Gastrocnemius medialis (tissue), 4 donors: ENCODE measurements around the gene ATP11A. TPM values are rescaled to one million over a fixed set of nuclear protein-coding genes. Genes with fewer than 3 reads are reported as not detected.

ENCODE experiments used
- ATAC-seq, 2 donors: fragments of 150-250 bp; one replicate each; pipeline ENCODE4 v1.9.1; 2016
- DNase-seq, 2 donors: peaks; one replicate each; pipeline ENCODE4 v3.0.0-alpha.2; 2019
- H3K27ac ChIP-seq, 4 donors: fragments of 200-600 bp; sonication (generic); 1 replicate in 1 of 4; 2 replicates in 3 of 4; pipeline ENCODE4 v1.5.1; 2016 to 2018; ENCODE audit warnings: mild to moderate bottlenecking in 2 of 4, moderate library complexity in 1 of 4
- H3K27me3 ChIP-seq, 3 donors: fragments of 200-600 bp; sonication (generic) in 2 of 3; 1 replicate in 1 of 3; 2 replicates in 2 of 3; pipeline versions ENCODE4 v1.5.1 to v1.6.0; 2016 to 2019; ENCODE audit warnings: mild to moderate bottlenecking in 1 of 3, moderate library complexity in 1 of 3
- H3K36me3 ChIP-seq, 2 donors: fragments of 200-600 bp; sonication (generic) in 1 of 2; one replicate each; pipeline ENCODE4 v1.5.1; 2017 to 2018
- H3K4me1 ChIP-seq, 2 donors: fragments of 200-600 bp; sonication (generic) in 1 of 2; one replicate each; pipeline ENCODE4 v1.5.1; 2016 to 2017; ENCODE audit warnings: mild to moderate bottlenecking in 2 of 2
- H3K4me3 ChIP-seq, 4 donors: fragments of 200-600 bp; sonication (generic) in 3 of 4; 1 replicate in 1 of 4; 2 replicates in 3 of 4; pipeline ENCODE4 v1.5.1; 2016 to 2019; ENCODE audit warnings: mild to moderate bottlenecking in 2 of 4
- H3K9me3 ChIP-seq, 3 donors: fragments of 200-600 bp; sonication (generic) in 2 of 3; 1 replicate in 1 of 3; 2 replicates in 2 of 3; pipeline ENCODE4 v1.5.1; 2016 to 2019
- CTCF ChIP-seq, 5 experiments: fragments of 450-650 bp in 3 of 5; fragments of 200-600 bp in 2 of 5; sonication (generic) in 2 of 5; IDR thresholded peaks in 4 of 5; conservative IDR thresholded peaks in 1 of 5; 1 replicate in 4 of 5; 2 replicates in 1 of 5; pipeline ENCODE4 v1.5.1; 2016 to 2019; ENCODE audit warnings: antibody characterized with exemption in 5 of 5, mild to moderate bottlenecking in 3 of 5, moderate library complexity in 3 of 5
- POLR2A ChIP-seq, 2 donors: fragments of 450-650 bp; IDR thresholded peaks; one replicate each; pipeline ENCODE4 v1.6.1; 2017; ENCODE audit warnings: antibody characterized with exemption in 2 of 2, mild to moderate bottlenecking in 2 of 2, moderate library complexity in 2 of 2
- in situ Hi-C, 4 donors: fragments of 200-750 bp; cut with MboI; loops; one replicate each; pipeline versions ENCODE4 v1.15.0 to v1.8.0; 2017; ENCODE audit warnings: low sequenced_read_pairs in 4 of 4
- intact Hi-C: fragments of 100-400 bp; cut with DNase I; formaldehyde crosslinking; loops from one replicate; pipeline ENCODE4 v1.15.1; 2023; ENCODE audit warnings: low total_unique reads
- total RNA-seq, 4 donors: library from RNA; depleted of rRNA; stranded (reverse); fragments of >200 nt; gene quantifications; one replicate each; pipeline versions ENCODE4 v1.1.0 to v1.2.3, GENCODE V29; 2016

Gene ATP11A
- total RNA-seq, 4 donors from 2014 or later = 10.0 to 14.2 (median 12.6) TPM

GRCh38 chr13:112916296-112916695 lies 226.5 kb downstream of the ATP11A start:
- intact Hi-C loops (no loop called here), in situ Hi-C loops (no loop called here)
- TF ChIP-seq CTCF (IDR thresholded peaks at IDR 0.05 in 4 of 5, conservative IDR thresholded peaks at IDR 0.05 in 1 of 5) (no peak), POLR2A (IDR thresholded peaks at IDR 0.05) (no peak)
- ATAC-seq (no peak), DNase-seq (no peak)
- Histone ChIP-seq H3K36me3 (no peaks in the 10 kb centered on the region), H3K27me3 (peaks cover 0 to 22% (median 6%) of the 10 kb centered on the region in 3 donors), H3K27ac (no peak overlapping the region), H3K9me3 (no peaks in the 10 kb centered on the region), H3K4me1 (no peaks in the 10 kb centered on the region), H3K4me3 (no peak overlapping the region)

- H3K9me3 ChIP-seq = no peaks in the 10 kb centered on the region
- intact Hi-C loops = no loop called here
- DNase-seq (no peak), ATAC-seq (no peak)
- no peaks in the 10 kb centered on the region for H3K4me1 ChIP-seq
- H3K27ac ChIP-seq = no peak overlapping the region
- TF ChIP-seq POLR2A (IDR thresholded peaks at IDR 0.05) (no peak), CTCF (IDR thresholded peaks at IDR 0.05 in 4 of 5, conservative IDR thresholded peaks at IDR 0.05 in 1 of 5) (no peak)
- in situ Hi-C loops = no loop called here
- H3K27me3 ChIP-seq = peaks cover 0 to 14% (median 9%) of the 10 kb centered on the region in 3 donors
- H3K36me3 ChIP-seq = no peaks in the 10 kb centered on the region
- no peak overlapping the region for H3K4me3 ChIP-seq
Observed at GRCh38 chr13:112917056-112917664, 227.3 kb downstream of the ATP11A start.

GRCh38 chr13:112917737-112918136 lies 227.9 kb downstream of the ATP11A start:
- Histone ChIP-seq H3K27ac (no peak overlapping the region), H3K36me3 (no peaks in the 10 kb centered on the region), H3K4me3 (no peak overlapping the region), H3K9me3 (no peaks in the 10 kb centered on the region), H3K4me1 (no peaks in the 10 kb centered on the region), H3K27me3 (peaks cover 0 to 16% (median 9%) of the 10 kb centered on the region in 3 donors)
- no peak for DNase-seq
- no peak for ATAC-seq
- in situ Hi-C loops = no loop called here
- intact Hi-C loops = no loop called here
- TF ChIP-seq POLR2A (IDR thresholded peaks at IDR 0.05) = no peak
- no peak for TF ChIP-seq CTCF (IDR thresholded peaks at IDR 0.05 in 4 of 5, conservative IDR thresholded peaks at IDR 0.05 in 1 of 5)

GRCh38 chr13:112918266-112918665 lies 228.4 kb downstream of the ATP11A start:
- no peak for ATAC-seq
- H3K36me3 ChIP-seq = no peaks in the 10 kb centered on the region
- H3K9me3 ChIP-seq = no peaks in the 10 kb centered on the region
- in situ Hi-C loops (no loop called here), intact Hi-C loops (no loop called here)
- no peaks in the 10 kb centered on the region for H3K4me1 ChIP-seq
- DNase-seq = no peak
- TF ChIP-seq CTCF (IDR thresholded peaks at IDR 0.05 in 4 of 5, conservative IDR thresholded peaks at IDR 0.05 in 1 of 5) (no peak), POLR2A (IDR thresholded peaks at IDR 0.05) (no peak)
- H3K4me3 ChIP-seq = no peak overlapping the region
- peaks cover 0 to 13% (median 4%) of the 10 kb centered on the region in 3 donors for H3K27me3 ChIP-seq
- H3K27ac ChIP-seq = no peak overlapping the region

- Histone ChIP-seq H3K4me1 (no peaks in the 10 kb centered on the region), H3K9me3 (no peaks in the 10 kb centered on the region), H3K4me3 (no peak overlapping the region), H3K27me3 (peaks cover 0 to 13% (median 3%) of the 10 kb centered on the region in 3 donors), H3K27ac (no peak overlapping the region), H3K36me3 (no peaks in the 10 kb centered on the region)
- in situ Hi-C loops = no loop called here
- intact Hi-C loops = no loop called here
- TF ChIP-seq CTCF (IDR thresholded peaks at IDR 0.05 in 4 of 5, conservative IDR thresholded peaks at IDR 0.05 in 1 of 5) (no peak), POLR2A (IDR thresholded peaks at IDR 0.05) (no peak)
- no peak for ATAC-seq
- no peak for DNase-seq
Observed at GRCh38 chr13:112918746-112919145, 228.9 kb downstream of the ATP11A start.
